ENCODE measurements around the gene AUNIP.

The AUNIP gene

DNA sequence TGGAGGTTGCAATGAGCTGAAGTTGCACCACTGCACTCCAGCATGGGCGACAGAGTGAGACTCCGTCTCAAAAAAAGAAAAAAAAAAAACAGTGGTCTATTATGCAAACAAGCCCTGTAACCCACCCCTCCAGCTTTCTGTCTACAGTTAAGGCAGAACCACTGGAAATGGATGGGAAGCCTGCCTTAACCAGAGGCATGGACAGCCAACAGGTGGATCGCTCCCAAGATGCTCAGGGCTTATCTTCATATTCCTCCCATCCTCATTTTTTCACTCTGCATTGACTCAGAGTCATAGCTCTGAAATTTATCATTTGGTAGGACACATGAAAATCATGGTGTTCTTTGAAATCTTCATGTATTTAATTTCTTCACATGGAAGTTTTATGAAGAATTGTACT is 30.8 kb downstream of the AUNIP start:
- Histone ChIP-seq H3K4me1 (ENCODE audit: insufficient read depth, low read length) (no peaks in the 10 kb centered on the region), H3K9ac (ENCODE audit: low read depth, low read length) (no peak overlapping the region), H3K4me3 (ENCODE audit: low read depth in 1 of 2, low read length in 2 of 2) (no peak overlapping the region), H3K27ac (ENCODE audit: low read length) (no peak overlapping the region), H3K27me3 (ENCODE audit: insufficient read depth, low read length, poor library complexity) (no peaks in the 10 kb centered on the region), H4K20me1 (ENCODE audit: insufficient read depth, low read length) (peaks cover 9% of the 10 kb centered on the region; the same call in 1 of the 2 replicates), H2AFZ (ENCODE audit: low read depth, low read length) (no peak overlapping the region), H3K36me3 (ENCODE audit: insufficient read depth, low read length) (peaks cover 84% of the 10 kb centered on the region), H3K4me2 (ENCODE audit: insufficient read depth, low read length) (no peak overlapping the region), H3K9me3 (ENCODE audit: insufficient read depth, low read length, severe bottlenecking) (no peaks in the 10 kb centered on the region), H3K79me2 (ENCODE audit: insufficient read depth, low read length) (peaks cover 11% of the 10 kb centered on the region; the same call in 1 of the 2 replicates)
- DNase-seq (no peak), ATAC-seq (ENCODE audit: insufficient read depth, low read depth) (no peak)
- TF ChIP-seq, protein P1, sequence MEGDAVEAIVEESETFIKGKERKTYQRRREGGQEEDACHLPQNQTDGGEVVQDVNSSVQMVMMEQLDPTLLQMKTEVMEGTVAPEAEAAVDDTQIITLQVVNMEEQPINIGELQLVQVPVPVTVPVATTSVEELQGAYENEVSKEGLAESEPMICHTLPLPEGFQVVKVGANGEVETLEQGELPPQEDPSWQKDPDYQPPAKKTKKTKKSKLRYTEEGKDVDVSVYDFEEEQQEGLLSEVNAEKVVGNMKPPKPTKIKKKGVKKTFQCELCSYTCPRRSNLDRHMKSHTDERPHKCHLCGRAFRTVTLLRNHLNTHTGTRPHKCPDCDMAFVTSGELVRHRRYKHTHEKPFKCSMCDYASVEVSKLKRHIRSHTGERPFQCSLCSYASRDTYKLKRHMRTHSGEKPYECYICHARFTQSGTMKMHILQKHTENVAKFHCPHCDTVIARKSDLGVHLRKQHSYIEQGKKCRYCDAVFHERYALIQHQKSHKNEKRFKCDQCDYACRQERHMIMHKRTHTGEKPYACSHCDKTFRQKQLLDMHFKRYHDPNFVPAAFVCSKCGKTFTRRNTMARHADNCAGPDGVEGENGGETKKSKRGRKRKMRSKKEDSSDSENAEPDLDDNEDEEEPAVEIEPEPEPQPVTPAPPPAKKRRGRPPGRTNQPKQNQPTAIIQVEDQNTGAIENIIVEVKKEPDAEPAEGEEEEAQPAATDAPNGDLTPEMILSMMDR (IDR thresholded peaks at IDR 0.05; ENCODE audit: borderline replicate concordance, extremely low read depth, low read length, poor library complexity, severe bottlenecking): no peak
- TF ChIP-seq EZH2 (IDR thresholded peaks at IDR 0.05; ENCODE audit: borderline replicate concordance, low read depth, low read length, severe bottlenecking): no peak

GRCh38 chr1:25826571-25826970 is 32.7 kb downstream of the AUNIP start:
- Histone ChIP-seq H4K20me1 (ENCODE audit: insufficient read depth, low read length) (peaks cover 12% of the 10 kb centered on the region; the same call in 1 of the 2 replicates), H3K4me1 (ENCODE audit: insufficient read depth, low read length) (peaks cover 5% of the 10 kb centered on the region), H3K4me2 (ENCODE audit: insufficient read depth, low read length) (no peak overlapping the region), H3K9me3 (ENCODE audit: insufficient read depth, low read length, severe bottlenecking) (no peaks in the 10 kb centered on the region), H2AFZ (ENCODE audit: low read depth, low read length) (no peak overlapping the region), H3K27ac (ENCODE audit: low read length) (no peak overlapping the region), H3K36me3 (ENCODE audit: insufficient read depth, low read length) (peaks cover 65% of the 10 kb centered on the region), H3K27me3 (ENCODE audit: insufficient read depth, low read length, poor library complexity) (no peaks in the 10 kb centered on the region), H3K4me3 (ENCODE audit: low read depth in 1 of 2, low read length in 2 of 2) (no peak overlapping the region), H3K79me2 (ENCODE audit: insufficient read depth, low read length) (peaks cover 25% of the 10 kb centered on the region), H3K9ac (ENCODE audit: low read depth, low read length) (no peak overlapping the region)
- ATAC-seq (ENCODE audit: insufficient read depth, low read depth): no peak
- DNase-seq: no peak
- TF ChIP-seq, protein P1 (IDR thresholded peaks at IDR 0.05; ENCODE audit: borderline replicate concordance, extremely low read depth, low read length, poor library complexity, severe bottlenecking): no peak
- no peak for TF ChIP-seq EZH2 (IDR thresholded peaks at IDR 0.05; ENCODE audit: borderline replicate concordance, low read depth, low read length, severe bottlenecking)

DNA sequence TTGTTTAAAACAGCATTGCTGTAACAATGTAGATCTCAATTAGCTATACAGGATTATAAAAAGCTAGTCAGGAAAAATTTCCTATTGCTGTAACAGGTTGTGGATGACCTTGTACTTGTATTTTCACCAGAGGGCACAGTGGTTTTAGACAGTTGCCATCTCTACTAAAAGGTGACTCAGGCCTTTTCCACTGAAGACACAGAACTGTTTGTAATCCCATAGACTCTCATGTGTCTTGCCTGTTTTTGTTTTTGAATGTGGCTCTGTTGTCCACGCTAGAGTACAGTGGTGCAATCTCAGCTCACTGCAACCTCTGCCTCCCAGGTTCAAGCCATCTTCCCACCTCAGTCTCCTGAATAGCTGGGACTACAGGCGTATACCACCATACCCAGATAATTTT is 33.7 kb downstream of the AUNIP start:
- no peaks in the 10 kb centered on the region for H3K27me3 ChIP-seq (ENCODE audit: insufficient read depth, low read length, poor library complexity)
- H3K9me3 ChIP-seq (ENCODE audit: insufficient read depth, low read length, severe bottlenecking): no peaks in the 10 kb centered on the region
- H2AFZ ChIP-seq (ENCODE audit: low read depth, low read length): no peak overlapping the region
- DNase-seq (no peak), ATAC-seq (ENCODE audit: insufficient read depth, low read depth) (no peak)
- H3K9ac ChIP-seq (ENCODE audit: low read depth, low read length): no peak overlapping the region
- no peak overlapping the region for H3K27ac ChIP-seq (ENCODE audit: low read length)
- H4K20me1 ChIP-seq (ENCODE audit: insufficient read depth, low read length): peaks cover 17% of the 10 kb centered on the region
- no peak overlapping the region for H3K4me3 ChIP-seq (ENCODE audit: low read depth in 1 of 2, low read length in 2 of 2)
- TF ChIP-seq, protein P1 (IDR thresholded peaks at IDR 0.05; ENCODE audit: borderline replicate concordance, extremely low read depth, low read length, poor library complexity, severe bottlenecking): no peak
- TF ChIP-seq EZH2 (IDR thresholded peaks at IDR 0.05; ENCODE audit: borderline replicate concordance, low read depth, low read length, severe bottlenecking): no peak
- peaks cover 34% of the 10 kb centered on the region for H3K79me2 ChIP-seq (ENCODE audit: insufficient read depth, low read length)
- H3K36me3 ChIP-seq (ENCODE audit: insufficient read depth, low read length): peaks cover 55% of the 10 kb centered on the region
- no peak overlapping the region for H3K4me2 ChIP-seq (ENCODE audit: insufficient read depth, low read length)
- peaks cover 15% of the 10 kb centered on the region for H3K4me1 ChIP-seq (ENCODE audit: insufficient read depth, low read length)
